Subcutaneous abdominal adipose tissue (tissue), 5 donors: ENCODE data around the gene LCT.

Experiments used
- H3K27ac ChIP-seq: one replicate; pipeline ENCODE4 v1.7.0; 2013; ENCODE audit warnings: low read depth, mild to moderate bottlenecking, inconsistent platforms, low read length, moderate library complexity
- H3K27me3 ChIP-seq, 5 donors: one replicate each; pipeline ENCODE4 v1.7.0; 2013; ENCODE audit warnings: low read length in 5 of 5, inconsistent platforms in 1 of 5; ENCODE audit not compliant: control insufficient read depth in 5 of 5, insufficient read depth in 4 of 5
- H3K36me3 ChIP-seq, 5 donors: one replicate each; pipeline ENCODE4 v1.7.0; 2013; ENCODE audit warnings: low read length in 5 of 5; ENCODE audit not compliant: control insufficient read depth in 5 of 5, insufficient read depth in 5 of 5
- H3K4me1 ChIP-seq, 5 donors: one replicate each; pipeline ENCODE4 v1.7.0; 2013; ENCODE audit warnings: low read length in 5 of 5, mild to moderate bottlenecking in 3 of 5, moderate library complexity in 1 of 5; ENCODE audit not compliant: control insufficient read depth in 5 of 5, insufficient read depth in 5 of 5
- H3K4me3 ChIP-seq, 5 donors: one replicate each; pipeline ENCODE4 v1.7.0; 2013; ENCODE audit warnings: low read length in 5 of 5, low read depth in 1 of 5
- H3K9ac ChIP-seq, 5 donors: one replicate each; pipeline ENCODE4 v1.7.0; 2013; ENCODE audit warnings: low read length in 5 of 5, mild to moderate bottlenecking in 4 of 5, moderate library complexity in 3 of 5
- H3K9me3 ChIP-seq, 5 donors: one replicate each; pipeline ENCODE4 v1.7.0; 2013; ENCODE audit warnings: low read length in 5 of 5; ENCODE audit not compliant: control insufficient read depth in 5 of 5
- donor health status: healthy.
- donor health status: healthy.
- donor health status: healthy.
- donor health status: healthy.
- donor health status: healthy.

The LCT gene

DNA sequence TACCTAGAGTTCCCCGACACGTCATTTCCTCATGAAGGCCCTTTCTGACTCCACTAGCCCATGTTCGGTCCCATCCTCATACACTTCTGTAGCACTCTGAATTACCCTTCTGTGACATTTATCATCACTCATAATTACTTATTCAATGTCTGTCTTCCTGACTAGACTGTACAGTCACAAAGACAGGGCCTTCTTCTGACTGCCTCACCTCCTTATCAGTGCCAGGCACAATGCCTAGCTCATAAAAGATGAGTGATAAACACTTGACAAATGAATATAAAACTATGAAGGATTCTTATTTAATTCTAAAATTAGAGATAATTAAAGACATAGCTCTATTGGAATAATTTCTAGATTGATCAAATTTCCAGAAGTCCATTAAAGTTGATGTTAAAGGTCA lies 96.8 kb downstream of the LCT start:
- H3K9me3 ChIP-seq: no peaks in the 10 kb centered on the region
- no peak overlapping the region for H3K9ac ChIP-seq

More for the DNA sequence above, 96.8 kb downstream of the LCT start:
- no peak overlapping the region for H3K27ac ChIP-seq
- no peaks in the 10 kb centered on the region for H3K36me3 ChIP-seq
- H3K4me3 ChIP-seq: no peak overlapping the region
- peaks cover 2 to 28% (median 24%) of the 10 kb centered on the region in 5 donors for H3K4me1 ChIP-seq
- no peaks in the 10 kb centered on the region for H3K27me3 ChIP-seq
